NK-92 treated with Interleukin-12 subunit alpha and Interleukin-12 subunit beta, amount 100 ng/mL, for 24 hours (cell line): ENCODE measurements around the gene CLTC.
A peak's percentile ranks its signal among the peaks of the same experiment; 100 is the strongest.

Experiments used
- DNase-seq: peaks from one replicate; lab custom pipeline; 2025; lab: John Stamatoyannopoulos, UW

The CLTC gene

DNA sequence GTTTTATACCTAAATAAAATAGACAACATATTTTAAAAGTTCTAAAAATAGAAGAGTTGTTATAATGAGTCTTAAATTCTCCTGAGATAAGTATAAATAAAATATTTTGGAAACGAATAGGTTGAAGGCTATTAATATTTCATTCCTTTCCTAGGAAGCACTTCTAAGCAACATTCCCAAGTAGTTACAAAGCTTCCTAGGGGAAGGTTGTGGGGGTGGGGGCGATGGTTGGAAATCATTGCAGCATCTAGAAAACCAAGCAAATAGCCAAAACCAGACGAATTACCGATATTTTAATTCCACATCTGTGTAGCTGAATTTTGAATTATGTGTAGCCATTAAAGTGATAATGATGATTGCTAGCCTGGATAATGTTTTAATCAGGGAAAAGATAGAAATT lies 60.6 kb downstream of the CLTC start:
- DNase-seq = no peak

DNA sequence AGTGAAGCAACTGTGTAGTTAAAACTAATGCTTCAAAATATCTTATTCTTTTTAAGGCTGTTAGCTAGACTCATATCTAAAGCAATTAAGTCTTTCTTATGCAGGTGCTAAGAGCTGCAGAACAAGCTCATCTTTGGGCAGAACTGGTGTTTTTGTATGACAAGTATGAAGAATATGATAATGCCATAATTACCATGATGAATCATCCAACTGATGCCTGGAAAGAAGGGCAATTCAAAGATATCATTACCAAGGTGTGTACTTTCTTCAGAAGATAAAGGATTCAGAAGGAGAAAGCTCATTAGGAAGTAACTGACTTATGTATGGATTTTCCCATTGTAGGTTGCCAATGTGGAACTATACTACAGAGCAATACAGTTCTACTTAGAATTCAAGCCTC lies 63.6 kb downstream of the CLTC start:
- no peak for DNase-seq

DNA sequence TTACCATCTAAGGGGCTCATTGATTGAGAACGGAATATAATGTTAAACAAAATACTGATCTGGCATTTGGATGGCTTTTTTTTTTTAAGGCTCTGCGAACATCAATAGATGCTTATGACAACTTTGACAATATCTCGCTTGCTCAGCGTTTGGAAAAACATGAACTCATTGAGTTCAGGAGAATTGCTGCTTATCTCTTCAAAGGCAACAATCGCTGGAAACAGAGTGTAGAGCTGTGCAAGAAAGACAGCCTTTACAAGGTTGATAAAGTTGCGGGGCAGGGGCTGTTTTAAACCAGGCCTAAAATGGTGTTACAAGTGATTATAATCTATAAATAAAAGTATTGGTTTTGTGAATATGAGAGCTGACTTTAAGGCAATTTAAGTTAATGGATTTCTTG lies 65.3 kb downstream of the CLTC start:
- DNase-seq = no peak

DNA sequence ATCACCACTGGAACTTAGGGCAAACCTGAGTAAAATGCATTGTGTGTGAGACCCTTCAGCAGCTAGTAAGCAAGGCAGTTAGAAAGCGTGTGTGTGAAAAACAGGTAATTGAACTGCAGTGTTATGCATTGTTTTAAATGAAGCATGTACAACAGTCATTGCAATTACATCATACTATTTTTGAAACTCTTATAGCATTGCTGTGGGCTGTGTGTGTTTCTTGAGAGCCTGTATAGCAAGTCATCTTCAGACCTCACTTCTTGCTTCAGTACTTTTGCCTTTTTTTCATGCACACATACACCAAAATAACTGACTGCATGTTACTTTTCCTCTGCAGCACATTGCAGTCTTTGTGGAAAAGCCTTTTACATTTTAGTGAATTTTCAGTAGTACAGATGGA lies 68.3 kb downstream of the CLTC start:
- no peak for DNase-seq

DNA sequence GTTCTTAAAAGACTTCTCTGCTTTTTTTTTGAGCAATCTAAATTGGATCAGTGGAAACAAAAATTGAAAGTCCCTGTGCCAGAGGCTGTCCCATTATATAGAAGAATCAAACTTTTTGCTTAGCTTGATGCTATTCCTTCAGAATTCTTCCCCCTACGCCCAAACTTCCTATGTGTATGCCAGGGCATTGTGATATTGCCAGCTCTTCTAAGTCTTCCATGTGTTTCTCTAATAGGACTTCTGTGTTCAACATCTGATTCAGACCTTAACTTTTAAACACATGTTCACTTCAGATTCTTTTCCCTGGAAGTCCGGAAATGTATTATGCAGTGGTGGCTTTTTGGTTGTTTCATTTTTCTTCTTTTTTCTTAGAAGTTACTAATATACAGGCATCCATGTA lies 68.8 kb downstream of the CLTC start:
- no peak for DNase-seq

DNA sequence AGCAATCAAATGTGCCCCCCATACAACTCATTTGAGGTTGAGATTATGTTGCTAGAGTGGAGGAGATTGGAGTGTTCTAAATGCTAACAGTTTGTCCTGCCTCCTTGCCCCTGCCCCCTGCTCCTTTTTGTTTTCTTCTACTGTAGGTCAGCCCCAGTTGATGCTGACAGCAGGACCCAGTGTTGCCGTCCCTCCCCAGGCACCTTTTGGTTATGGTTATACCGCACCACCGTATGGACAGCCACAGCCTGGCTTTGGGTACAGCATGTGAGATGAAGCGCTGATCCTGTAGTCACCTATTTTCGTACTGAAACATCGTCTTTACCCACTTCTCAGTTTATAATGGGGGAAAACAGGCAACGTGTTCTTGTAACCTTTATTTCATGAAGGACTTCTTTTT lies 73.9 kb downstream of the CLTC start:
- no peak for DNase-seq

DNA sequence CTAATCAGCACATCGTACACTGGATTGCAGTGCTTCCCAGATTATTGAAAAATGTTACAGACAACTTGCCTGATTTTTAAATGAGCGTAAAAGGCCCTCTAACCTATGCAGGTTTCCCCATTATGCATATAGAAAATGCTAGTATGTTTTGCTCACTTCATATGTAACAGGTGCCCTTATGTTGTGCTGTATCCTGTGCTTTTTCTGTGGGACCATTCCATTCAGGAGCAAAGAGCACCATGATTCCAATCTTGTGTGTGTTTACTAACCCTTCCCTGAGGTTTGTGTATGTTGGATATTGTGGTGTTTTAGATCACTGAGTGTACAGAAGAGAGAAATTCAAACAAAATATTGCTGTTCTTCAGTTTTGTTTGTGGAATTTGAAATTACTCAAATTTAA lies 74.6 kb downstream of the CLTC start:
- DNase-seq = no peak

DNA sequence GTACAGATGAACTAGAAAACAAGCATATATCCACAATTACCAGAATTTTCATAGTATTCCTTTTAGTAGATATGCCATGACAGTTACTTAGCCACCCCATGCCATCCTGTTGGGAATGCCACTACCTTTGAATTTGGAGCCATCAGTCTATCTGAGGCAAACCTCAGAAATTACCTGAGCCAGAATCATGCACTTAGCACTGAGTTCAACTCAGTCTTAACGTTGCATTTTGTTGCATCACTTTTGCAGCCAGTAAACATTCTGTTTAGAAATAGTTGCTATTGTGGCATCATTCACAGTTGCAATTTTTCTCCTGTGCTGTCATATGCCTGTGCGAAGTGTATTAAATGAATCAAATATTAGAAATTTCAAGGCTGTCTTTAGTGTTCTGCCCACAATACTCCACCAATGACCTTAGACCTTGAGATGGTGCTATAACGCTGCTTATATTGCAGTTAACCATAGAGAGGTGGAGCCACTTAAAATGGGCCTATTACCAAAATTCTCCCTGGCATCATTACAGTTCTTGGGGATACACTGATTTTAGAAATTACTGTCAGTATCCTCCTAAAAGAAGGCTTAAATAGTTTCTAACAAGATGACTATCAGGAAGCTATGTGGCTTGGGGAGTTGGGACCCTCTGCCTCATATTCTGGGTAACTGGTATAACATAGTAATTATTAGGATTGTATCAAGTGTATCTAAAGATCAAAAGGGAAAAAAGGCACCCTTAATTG lies 76.4 kb downstream of the CLTC start:
- DNase-seq = no peak

DNA sequence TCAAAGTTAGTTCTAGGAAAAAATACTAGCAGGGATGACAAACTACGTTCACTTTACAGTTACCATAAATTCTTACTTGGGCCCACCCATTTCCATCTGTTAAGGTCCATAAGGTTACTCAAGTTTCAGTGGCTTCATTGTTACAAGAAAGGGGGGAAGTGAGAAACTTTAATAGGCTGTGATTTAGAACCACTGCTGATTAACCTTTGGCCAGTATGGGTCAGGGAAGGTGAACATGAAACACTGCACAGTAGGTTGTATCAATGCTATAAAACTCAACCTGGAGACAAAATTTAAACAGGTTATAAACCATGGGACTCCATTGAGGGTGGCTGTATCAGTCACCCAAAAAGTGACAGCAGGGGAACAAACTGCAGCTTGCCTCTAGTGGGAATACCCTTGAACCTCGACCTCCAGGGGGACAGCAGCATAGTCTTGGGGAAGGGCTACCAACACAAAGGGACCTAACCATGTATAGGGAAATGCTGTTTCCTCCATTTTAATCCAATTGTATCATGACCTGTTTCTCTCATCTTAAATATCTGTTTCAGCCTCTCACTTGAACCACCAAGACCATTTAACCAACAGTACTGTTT lies 77.1 kb downstream of the CLTC start:
- no peak for DNase-seq

DNA sequence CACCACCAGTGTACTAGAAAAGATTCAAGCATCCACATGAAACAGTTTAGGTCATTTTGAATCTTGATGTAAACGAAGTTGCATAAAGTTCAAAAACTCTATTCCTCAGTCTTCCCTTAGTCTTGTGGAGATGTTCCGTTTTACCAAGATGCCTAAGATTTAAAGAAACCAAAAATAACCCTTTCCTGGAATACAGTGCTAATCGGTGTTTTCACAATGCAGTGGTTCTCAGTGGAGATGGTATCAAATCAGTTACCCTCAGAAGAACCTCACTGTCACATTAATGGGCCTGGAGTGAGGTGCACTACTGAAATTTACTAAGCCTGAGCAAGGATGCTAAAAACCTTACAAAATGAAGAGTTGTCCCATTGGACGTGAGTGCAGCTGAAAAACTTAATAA lies 78.4 kb downstream of the CLTC start:
- no peak for DNase-seq

DNA sequence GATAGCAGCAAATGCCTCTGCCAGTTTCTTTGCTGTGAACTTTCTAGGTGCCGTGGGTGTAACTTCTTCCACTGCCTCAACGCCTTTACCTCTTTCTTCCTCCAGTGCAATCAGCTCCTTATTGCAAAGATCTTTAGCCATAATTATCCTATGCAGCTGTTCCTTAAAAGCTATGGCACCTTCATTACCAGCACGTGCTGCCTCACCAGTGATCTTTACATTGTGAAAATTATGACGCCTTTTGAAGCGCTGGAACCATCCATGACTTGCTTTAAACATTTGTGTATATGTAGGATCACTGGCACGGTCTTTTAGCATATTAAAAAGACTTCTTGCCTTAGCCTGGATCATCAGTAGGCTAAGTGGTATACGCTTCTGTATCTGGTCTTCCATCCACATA lies 79.5 kb downstream of the CLTC start:
- no peak for DNase-seq

DNA sequence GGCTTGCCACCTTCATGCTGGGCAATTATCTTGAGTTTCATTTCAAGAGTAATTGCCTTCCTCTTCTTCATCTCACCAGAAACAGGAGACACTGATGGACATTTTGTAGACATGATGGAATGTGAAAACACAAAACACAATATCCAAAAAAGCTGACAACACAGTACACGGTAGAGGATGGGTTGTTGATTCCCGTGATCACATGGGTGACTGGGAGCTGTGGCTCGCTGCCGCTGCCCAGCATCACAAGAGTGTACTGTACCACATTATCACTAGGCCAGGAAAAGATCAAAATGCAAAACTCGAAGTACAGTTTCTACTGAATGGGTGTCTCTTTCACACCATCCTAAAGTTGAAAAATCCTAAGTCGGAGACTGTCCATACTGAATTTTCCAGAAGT lies 80.1 kb downstream of the CLTC start:
- DNase-seq = no peak

DNA sequence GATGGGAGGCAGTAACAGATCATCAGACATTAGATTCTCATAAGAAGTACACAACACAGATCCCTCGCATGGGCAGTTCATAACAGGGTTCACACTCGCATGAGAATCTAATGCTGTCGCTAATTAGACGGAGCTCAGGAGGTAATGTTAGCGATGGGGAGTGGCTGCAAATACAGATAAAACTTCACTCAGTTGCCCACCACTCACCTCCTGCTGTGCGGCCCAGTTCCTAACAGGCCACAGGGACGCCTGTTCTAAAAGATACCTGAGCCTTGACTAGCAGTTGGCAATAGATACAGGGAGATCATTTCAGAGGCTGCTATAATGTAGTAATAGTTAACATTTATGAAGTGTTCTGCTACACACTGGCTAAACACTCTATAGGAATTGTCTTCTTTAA lies 82.6 kb downstream of the CLTC start:
- DNase-seq = no peak

DNA sequence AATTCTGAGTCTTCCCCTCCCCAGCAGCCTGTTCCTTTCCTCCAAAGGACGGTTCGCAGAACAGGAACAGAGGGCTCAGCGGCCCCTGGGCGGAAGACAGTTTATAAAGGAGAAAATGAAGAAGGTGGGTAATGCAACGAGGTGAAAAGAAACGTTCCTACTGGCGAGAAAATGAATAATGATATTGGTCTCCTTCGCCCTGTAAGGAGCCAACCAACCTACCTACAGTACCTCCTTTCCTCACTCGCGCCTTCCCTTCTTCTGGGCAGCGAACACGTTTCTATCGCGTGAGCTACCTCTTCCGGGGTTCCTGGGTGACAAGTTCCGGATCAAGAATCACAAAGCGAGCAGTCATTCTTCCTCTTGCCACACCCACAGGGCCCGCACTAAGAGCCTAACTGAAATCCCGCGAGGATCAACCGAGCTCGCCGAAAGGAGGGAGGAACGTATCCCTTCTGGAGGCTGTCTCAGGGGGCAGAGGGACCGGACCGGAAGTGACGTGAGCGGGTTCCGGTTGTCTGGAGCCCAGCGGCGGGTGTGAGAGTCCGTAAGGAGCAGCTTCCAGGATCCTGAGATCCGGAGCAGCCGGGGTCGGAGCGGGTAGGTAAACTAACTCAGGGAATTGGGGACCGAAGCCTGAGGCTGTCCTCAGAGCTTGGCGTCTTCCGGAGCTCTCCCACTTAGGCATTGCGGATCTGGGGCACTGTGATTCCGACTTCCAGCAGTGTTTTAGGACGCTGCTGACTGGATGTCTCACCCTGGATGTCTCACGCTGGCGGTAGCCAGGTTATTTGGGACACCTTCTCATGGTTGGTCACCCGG lies 87.7 kb downstream of the CLTC start, which contains the start of the genes PTRH2 and VMP1:
TSS of gene PTRH2 (minus strand) at position 282 of the 822 bp plus-strand sequence. CDS start 9,452 bp downstream, outside the sequence.
TSS of gene VMP1 (plus strand) at position 506 of the 822 bp plus-strand sequence. CDS start 23,793 bp downstream, outside the sequence.
- DNase-seq = peak; percentile 94

DNA sequence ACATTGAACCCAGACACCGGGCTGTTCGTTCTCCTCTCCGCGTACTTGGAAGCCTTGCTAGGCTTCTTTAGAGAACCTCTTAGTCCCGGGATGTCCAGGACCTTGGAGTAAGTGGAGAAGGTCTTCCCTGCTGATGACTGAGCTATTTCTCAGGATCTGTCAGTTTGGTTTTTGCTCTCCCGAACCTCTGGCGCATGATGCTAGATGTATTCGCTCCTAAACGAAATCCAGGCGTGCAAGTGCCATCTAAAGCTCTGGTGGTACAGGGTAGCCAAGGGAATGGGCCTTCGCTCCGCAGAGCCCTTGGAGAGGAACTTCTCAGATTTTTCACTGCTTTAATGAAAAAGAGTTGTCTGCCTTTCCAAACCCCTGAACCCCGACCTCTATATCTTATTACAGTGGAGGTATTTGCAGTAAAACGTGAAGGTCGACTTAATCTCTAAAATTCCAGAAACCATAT lies 88.3 kb downstream of the CLTC start:
- DNase-seq = no peak

DNA sequence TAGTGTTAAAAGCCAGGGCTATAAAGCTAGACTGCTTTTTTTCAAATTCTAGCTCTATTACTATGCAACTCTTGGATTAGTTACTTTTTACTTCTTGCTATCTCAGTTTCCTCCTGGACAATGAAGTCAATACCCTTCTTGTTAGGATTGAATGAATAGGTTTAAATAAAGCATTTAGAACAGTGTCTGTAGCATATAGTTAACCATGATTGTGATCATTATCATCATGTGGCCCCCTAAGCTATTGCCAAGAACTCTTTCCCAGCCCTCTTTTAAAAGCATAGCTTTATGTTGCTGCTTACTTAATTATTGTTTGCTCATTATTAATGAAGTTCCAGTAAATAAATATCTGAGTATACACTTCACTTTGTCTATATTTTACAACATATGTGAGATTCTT lies 92.2 kb downstream of the CLTC start:
- no peak for DNase-seq

DNA sequence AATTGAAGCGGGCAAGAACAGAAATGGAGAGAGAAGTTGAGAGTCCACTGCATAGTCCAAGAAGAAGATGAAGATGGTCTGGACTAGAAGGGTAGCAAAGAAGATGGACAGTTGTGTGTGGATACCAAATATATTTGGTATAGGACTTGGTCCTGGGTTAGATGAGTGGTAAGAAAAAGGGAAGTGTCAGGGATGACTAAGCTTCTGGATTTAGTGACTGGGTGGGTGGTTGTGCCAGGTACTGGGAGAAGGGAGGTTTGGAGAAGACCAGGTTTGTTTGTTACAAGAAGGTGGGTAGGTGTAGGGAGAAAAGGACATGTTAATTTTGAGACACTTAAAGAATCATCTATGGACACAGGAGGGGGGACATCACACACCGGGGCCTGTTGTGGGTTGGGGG lies 93.2 kb downstream of the CLTC start:
- DNase-seq = no peak

DNA sequence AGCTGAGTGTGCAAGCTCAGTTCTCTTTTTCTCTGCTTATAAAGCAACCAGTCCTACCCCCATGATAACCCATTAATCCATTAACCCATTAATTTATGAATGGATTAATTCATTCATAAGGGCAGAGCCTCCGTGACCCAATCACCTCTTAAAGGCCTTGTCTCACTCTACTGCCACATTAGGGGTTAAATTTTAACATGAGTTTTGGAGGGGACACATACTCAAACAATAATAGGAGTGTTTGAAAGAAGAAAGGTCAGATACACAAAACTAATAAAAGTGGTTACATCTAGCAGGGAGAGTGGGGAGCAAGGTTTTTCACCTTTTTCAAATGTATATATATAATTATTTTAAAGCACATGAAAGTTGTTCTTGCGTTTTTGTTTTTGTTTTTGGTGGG lies 94.6 kb downstream of the CLTC start:
- no peak for DNase-seq

DNA sequence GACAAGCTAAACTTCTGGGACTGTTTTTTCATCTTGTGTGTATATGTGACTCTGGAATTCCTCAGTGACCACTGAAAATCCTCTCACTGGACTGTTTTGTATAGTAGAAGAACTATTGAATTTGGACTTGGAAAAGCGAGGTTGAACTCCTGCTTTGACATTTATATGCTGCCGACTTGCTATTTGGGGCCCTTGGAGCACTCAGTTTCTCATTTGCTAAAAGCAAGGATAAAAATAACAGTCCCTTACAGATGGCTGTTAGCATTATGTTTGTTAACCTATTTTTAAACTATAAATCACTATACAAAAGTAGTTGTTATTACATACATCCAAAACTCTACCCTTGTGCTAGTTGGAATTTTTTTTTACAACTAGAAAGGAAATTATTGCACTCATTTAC lies 96.7 kb downstream of the CLTC start:
- DNase-seq = no peak

DNA sequence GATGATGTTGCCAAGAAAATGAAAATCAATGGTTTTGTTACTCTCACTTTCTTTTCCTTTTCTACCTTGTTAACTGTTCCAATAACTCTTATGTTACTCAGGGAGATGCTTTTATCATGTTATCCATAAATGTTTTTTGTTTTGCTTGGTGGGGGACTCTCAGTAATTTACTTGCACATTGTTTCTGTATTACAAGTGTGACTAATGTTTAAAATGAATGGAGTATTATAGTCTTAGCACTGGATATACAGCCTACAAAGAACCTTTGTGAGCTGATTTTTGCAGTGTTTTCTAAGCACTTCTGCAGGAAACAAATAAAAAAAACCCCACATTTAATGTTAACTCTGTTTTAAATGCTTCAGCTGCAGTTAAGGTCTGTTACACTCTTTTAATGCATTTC lies 99.8 kb downstream of the CLTC start:
- no peak for DNase-seq

DNA sequence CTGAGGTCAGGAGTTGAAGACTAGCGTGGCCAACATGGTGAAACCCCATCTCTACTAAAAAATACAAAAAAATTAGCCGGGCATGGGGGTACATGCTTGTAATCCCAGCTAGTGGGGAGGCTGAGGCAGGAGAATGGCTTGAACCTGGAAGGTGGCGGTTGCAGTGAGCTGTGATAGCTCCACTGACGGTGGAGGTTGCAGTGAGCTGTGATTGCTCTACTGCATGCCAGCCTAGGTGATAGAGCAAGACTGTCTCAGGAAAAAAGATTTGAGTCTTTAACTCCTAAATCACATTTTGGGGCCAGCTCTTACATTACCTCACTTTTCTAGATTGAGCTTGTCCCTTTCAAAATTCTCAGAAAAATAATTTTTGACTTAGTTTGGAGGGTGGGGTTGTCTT lies 102.9 kb downstream of the CLTC start:
- no peak for DNase-seq

DNA sequence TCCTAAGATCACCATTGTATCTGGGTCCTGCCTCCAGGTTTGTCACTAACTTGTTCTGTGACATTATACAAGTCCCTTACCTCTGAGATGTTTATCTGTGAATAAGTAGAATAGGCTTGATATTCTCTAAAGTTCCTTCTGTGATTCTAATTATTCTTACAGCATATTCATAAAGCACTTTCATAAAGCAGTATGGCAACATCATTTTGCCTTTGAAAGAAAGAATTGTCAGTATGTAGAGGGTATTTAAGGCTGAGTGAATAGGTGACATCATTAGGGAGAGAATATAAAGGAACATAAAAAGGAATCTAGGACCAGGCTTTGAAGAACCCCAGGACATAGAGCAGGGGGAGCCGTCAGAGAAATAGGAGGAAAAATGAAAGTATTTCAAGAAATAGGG lies 103.3 kb downstream of the CLTC start:
- no peak for DNase-seq

DNA sequence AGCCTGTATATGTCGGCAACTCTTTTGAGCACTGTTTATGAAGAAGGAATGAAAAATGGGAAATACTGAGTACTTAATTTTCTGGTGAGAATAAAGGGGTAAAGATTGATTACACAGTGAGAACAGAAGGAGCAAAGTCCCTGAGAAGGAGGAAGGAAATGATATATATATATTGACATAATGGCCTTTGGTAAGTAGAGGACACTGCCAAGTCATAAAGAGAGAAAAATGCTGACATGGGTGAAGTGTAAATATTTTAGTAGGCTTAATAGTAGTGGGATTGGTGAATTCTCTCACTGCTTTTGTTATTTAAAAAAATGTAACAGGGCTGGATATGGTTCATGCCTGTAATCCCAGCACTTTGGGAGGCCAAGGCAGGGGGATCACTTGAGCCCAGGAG lies 103.9 kb downstream of the CLTC start:
- no peak for DNase-seq
